Adrenal gland (tissue), 12 donors: ENCODE measurements around the gene ARMC6. TPM values are rescaled to one million over a fixed set of nuclear protein-coding genes. Genes with fewer than 3 reads are reported as not detected.

Experiments used
- DNase-seq, 7 donors: peaks; one replicate each; pipeline ENCODE4 v3.0.0-alpha.2; 2019 to 2020
- H3K27ac ChIP-seq, 5 donors: fragments of 200-600 bp; sonication (generic) in 4 of 5; 1 replicate in 3 of 5; 2 replicates in 2 of 5; pipeline versions ENCODE4 v1.5.1 to v1.8.0; 2016 to 2020; ENCODE audit warnings: mild to moderate bottlenecking in 1 of 5
- H3K27me3 ChIP-seq: fragments of 200-600 bp; 2 replicates; pipeline ENCODE4 v1.8.0; 2021
- H3K36me3 ChIP-seq, 2 donors: fragments of 200-600 bp; replicated peaks in 1 of 2; 1 replicate in 1 of 2; 2 replicates in 1 of 2; pipeline versions ENCODE4 v1.5.1 to v1.8.0; 2018 to 2022
- H3K4me1 ChIP-seq, 2 donors: fragments of 200-600 bp; replicated peaks in 1 of 2; 1 replicate in 1 of 2; 2 replicates in 1 of 2; pipeline versions ENCODE4 v1.5.1 to v1.8.0; 2018 to 2021
- H3K4me3 ChIP-seq, 4 donors: fragments of 200-600 bp; sonication (generic) in 3 of 4; one replicate each; pipeline ENCODE4 v1.5.1; 2016 to 2018
- H3K9me3 ChIP-seq, 3 donors: fragments of 200-600 bp; sonication (generic) in 1 of 3; replicated peaks in 1 of 3; 1 replicate in 2 of 3; 2 replicates in 1 of 3; pipeline versions ENCODE4 v1.5.1 to v1.8.0; 2016 to 2021
- POLR2A ChIP-seq, 2 donors: fragments of 450-650 bp; IDR thresholded peaks; one replicate each; pipeline ENCODE4 v1.6.1; 2017; ENCODE audit warnings: antibody characterized with exemption in 2 of 2, mild to moderate bottlenecking in 2 of 2, moderate library complexity in 1 of 2
- WGBS, 4 donors: extraction: QIAGEN DNeasy Blood & Tissue Kit in 2 of 4; methylation state at CpG; one replicate each; pipeline versions ENCODE4 v1.1.5 to v1.1.7; 2013 to 2017; 5-methylcytosine and 5-hydroxymethylcytosine counted together
- intact Hi-C, 2 donors: fragments of 100-400 bp; cut with DNase I; formaldehyde crosslinking; loops; one replicate each; pipeline versions ENCODE4 v1.14.1 to v1.15.0; 2022 to 2023
- polyA plus RNA-seq, 3 donors: library from polyadenylated mRNA; stranded (reverse); fragments of 200-250 nt in 2 of 3; fragments of 350-450 nt in 1 of 3; fragmentation: Illumina TruSeq in 1 of 3; extraction: RNeasy Lipid Tissue Mini Kit (QIAGEN cat#74804) in 1 of 3; gene quantifications; one replicate each; pipeline ENCODE4 v1.2.3, GENCODE V29; 2013 to 2014
- total RNA-seq, 9 donors: library from RNA; depleted of rRNA in 4 of 9; stranded (reverse); fragments of >200 nt in 4 of 9; fragments of 120-200 nt in 1 of 9; fragmentation: NEBNext Ultra II Directional in 1 of 9; extraction: Animal tissue kit (Norgen Biotek cat#: 25700) in 1 of 9; gene quantifications; one replicate each; pipeline versions ENCODE4 v1.1.0 to v1.2.4, GENCODE V29; 2013 to 2023
- TF ChIP-seq, protein P1 (sequence below), 6 experiments: fragments of 450-650 bp in 4 of 6; fragments of 200-600 bp in 2 of 6; sonication (generic) in 1 of 6; IDR thresholded peaks; 1 replicate in 5 of 6; 2 replicates in 1 of 6; pipeline versions ENCODE4 v1.5.1 to v1.8.0; 2016 to 2021; ENCODE audit warnings: antibody characterized with exemption in 6 of 6, mild to moderate bottlenecking in 2 of 6, moderate library complexity in 1 of 6
- donor health status: healthy with polysubstance abuse.
- donor health status: Bipolar disorder and iron deficiency.
- donor health status: DM: yes; HTN: yes; CAD: no.
- donor health status: DM: no; HTN: no; CAD: no.
- donor health status: DM: no; HTN: no; CAD: no.
- donor health status: DM: yes; HTN: yes; CAD: no.

ARMC6 gene
- total and polyA plus RNA-seq, 12 donors = 16.7 to 39.3 (median 27.2) TPM

GRCh38 chr19:18999896-19000620 lies 33.3 kb upstream of the ARMC6 start:
- intact Hi-C loops = no loop called here
- H3K4me3 ChIP-seq = no peak overlapping the region
- 86 to 91% (median 89%) methylated on average over 11 of the region's 11 CpGs for whole genome bisulfite sequencing, 4 donors
- no peaks in the 10 kb centered on the region for H3K9me3 ChIP-seq
- no peaks in the 10 kb centered on the region for H3K27me3 ChIP-seq
- peaks cover 0 to 48% of the 10 kb centered on the region in 2 donors for H3K36me3 ChIP-seq
- no peaks in the 10 kb centered on the region for H3K4me1 ChIP-seq
- TF ChIP-seq POLR2A (IDR thresholded peaks at IDR 0.05) = no peak
- TF ChIP-seq, protein P1, sequence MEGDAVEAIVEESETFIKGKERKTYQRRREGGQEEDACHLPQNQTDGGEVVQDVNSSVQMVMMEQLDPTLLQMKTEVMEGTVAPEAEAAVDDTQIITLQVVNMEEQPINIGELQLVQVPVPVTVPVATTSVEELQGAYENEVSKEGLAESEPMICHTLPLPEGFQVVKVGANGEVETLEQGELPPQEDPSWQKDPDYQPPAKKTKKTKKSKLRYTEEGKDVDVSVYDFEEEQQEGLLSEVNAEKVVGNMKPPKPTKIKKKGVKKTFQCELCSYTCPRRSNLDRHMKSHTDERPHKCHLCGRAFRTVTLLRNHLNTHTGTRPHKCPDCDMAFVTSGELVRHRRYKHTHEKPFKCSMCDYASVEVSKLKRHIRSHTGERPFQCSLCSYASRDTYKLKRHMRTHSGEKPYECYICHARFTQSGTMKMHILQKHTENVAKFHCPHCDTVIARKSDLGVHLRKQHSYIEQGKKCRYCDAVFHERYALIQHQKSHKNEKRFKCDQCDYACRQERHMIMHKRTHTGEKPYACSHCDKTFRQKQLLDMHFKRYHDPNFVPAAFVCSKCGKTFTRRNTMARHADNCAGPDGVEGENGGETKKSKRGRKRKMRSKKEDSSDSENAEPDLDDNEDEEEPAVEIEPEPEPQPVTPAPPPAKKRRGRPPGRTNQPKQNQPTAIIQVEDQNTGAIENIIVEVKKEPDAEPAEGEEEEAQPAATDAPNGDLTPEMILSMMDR (IDR thresholded peaks at IDR 0.05) = no peak
- H3K27ac ChIP-seq = no peak overlapping the region
- no peak for DNase-seq

DNA sequence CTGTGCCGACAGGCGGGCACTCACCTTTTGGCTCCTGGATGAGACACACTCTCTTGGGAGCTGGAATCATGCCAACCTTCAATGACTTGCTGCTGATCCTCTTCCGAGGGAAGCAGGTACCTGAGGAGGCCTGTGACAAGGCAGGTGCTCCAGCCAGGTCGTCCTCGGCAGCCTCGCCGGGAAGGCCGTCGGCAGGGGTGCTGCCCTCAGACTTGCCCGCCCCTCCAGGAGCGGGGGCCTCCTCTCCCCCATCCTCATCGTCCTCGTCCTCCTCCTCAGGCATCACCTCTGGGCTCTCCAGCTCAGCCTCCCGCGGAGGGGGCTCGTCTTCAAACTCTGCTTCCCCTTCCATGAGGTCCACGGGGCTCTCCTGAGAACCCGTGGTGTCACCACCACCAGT lies 29.3 kb upstream of the ARMC6 start:
- TF ChIP-seq, protein P1 (IDR thresholded peaks at IDR 0.05) = no peak
- no peak for TF ChIP-seq POLR2A (IDR thresholded peaks at IDR 0.05)
- 88 to 94% (median 92%) methylated on average over 11 to 18 of the region's 18 CpGs for WGBS, 4 donors
- Histone ChIP-seq H3K36me3 (peaks cover 0 to 69% of the 10 kb centered on the region in 2 donors), H3K4me1 (peaks cover 0 to 9% of the 10 kb centered on the region in 2 donors), H3K9me3 (no peaks in the 10 kb centered on the region), H3K27ac (no peak overlapping the region), H3K4me3 (no peak overlapping the region), H3K27me3 (no peaks in the 10 kb centered on the region)
- intact Hi-C loops = no loop called here
- DNase-seq = no peak

DNA sequence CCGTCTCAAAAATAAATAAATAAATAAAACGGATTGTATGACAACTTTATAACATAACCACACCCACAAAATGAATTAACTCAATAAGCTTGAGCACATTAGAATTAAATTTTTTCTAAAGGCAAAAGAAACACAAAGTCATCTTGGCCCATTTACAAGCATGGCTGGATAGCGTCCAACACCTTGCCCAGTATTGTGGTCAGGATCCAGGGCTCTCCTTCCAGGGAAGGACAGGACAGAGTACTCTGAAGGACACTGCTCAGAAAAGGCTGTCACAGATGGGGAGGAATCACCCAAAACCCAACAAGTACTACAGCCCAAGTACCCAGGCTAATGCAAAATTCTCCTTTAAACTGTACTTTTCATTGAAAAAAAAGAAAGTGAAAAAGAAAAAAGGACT lies 27.2 kb upstream of the ARMC6 start:
- TF ChIP-seq POLR2A (IDR thresholded peaks at IDR 0.05) = no peak
- intact Hi-C loops = no loop called here
- Histone ChIP-seq H3K36me3 (peaks cover 0 to 77% of the 10 kb centered on the region in 2 donors), H3K27me3 (no peaks in the 10 kb centered on the region), H3K9me3 (no peaks in the 10 kb centered on the region), H3K4me3 (no peak overlapping the region), H3K4me1 (peaks cover 0 to 9% of the 10 kb centered on the region in 2 donors), H3K27ac (no peak overlapping the region)
- WGBS, 4 donors = 48 to 54% (median 51%) methylated on average over 3 of the region's 3 CpGs
- peak; percentile 39 to 79 (median 65) for DNase-seq

- TF ChIP-seq, protein P1 (IDR thresholded peaks at IDR 0.05) = no peak
- no peak for TF ChIP-seq POLR2A (IDR thresholded peaks at IDR 0.05)
- intact Hi-C loops = no loop called here
- 94 to 97% (median 95%) methylated on average over 7 to 18 of the region's 18 CpGs for WGBS, 4 donors
- H3K36me3 ChIP-seq = peaks cover 0 to 70% of the 10 kb centered on the region in 2 donors
- no peaks in the 10 kb centered on the region for H3K9me3 ChIP-seq
- DNase-seq = no peak
- no peak overlapping the region for H3K27ac ChIP-seq
- peaks cover 0 to 9% of the 10 kb centered on the region in 2 donors for H3K4me1 ChIP-seq
- H3K4me3 ChIP-seq = no peak overlapping the region
- no peaks in the 10 kb centered on the region for H3K27me3 ChIP-seq
Measured at GRCh38 chr19:19009951-19010350, 23.5 kb upstream of the ARMC6 start.

GRCh38 chr19:19010551-19010950 lies 22.9 kb upstream of the ARMC6 start:
- no peak for DNase-seq
- Histone ChIP-seq H3K27me3 (no peaks in the 10 kb centered on the region), H3K4me1 (peaks cover 0 to 9% of the 10 kb centered on the region in 2 donors), H3K9me3 (no peaks in the 10 kb centered on the region), H3K27ac (no peak overlapping the region), H3K4me3 (no peak overlapping the region), H3K36me3 (peaks cover 0 to 70% of the 10 kb centered on the region in 2 donors)
- TF ChIP-seq POLR2A (IDR thresholded peaks at IDR 0.05) = no peak
- TF ChIP-seq, protein P1 (IDR thresholded peaks at IDR 0.05) = no peak
- intact Hi-C loops = no loop called here
- 95 to 100% (median 96%) methylated on average over 4 to 5 of the region's 5 CpGs for WGBS, 4 donors
